H1 (cell line): ENCODE results near the gene PGLYRP2. TPM values are rescaled to one million over a fixed set of nuclear protein-coding genes. Genes with fewer than 3 reads are reported as not detected.

ENCODE experiments used
- JUND ChIP-seq: IDR thresholded peaks from 2 replicates; pipeline ENCODE4 v1.6.1; 2011; ENCODE audit warnings: mild to moderate bottlenecking, improper control_type of control experiment, low read length
- KDM4A ChIP-seq: IDR thresholded peaks from one replicate; pipeline ENCODE4 v1.7.1; 2012; ENCODE audit warnings: low read depth, mild to moderate bottlenecking, moderate library complexity, low read length, inconsistent platforms; ENCODE audit not compliant: severe bottlenecking
- POLR2A ChIP-seq, 2 experiments: IDR thresholded peaks; 1 replicate in 1 of 2; 2 replicates in 1 of 2; pipeline ENCODE4 v1.6.1; 2011; ENCODE audit warnings: low read depth in 2 of 2, low read length in 2 of 2, mild to moderate bottlenecking in 2 of 2; ENCODE audit errors: control extremely low read depth in 1 of 2
- RFX5 ChIP-seq: IDR thresholded peaks from 2 replicates; pipeline ENCODE4 v1.6.1; 2011; ENCODE audit warnings: low read depth, low read length, improper control_type of control experiment, borderline replicate concordance
- SAP30 ChIP-seq: fragments of 300-600 bp; sonication (generic); IDR thresholded peaks from 2 replicates; pipeline ENCODE4 v1.7.1; 2012; ENCODE audit warnings: low read length, moderate library complexity, mild to moderate bottlenecking, inconsistent platforms; ENCODE audit not compliant: insufficient read depth, insufficient replicate concordance
- SIX5 ChIP-seq: IDR thresholded peaks from 2 replicates; pipeline ENCODE4 v1.6.1; 2011; ENCODE audit warnings: mild to moderate bottlenecking, low read depth, low read length
- TAF7 ChIP-seq: optimal IDR thresholded peaks from 2 replicates; pipeline ENCODE3; 2011; ENCODE audit warnings: low read depth, mild to moderate bottlenecking, inconsistent platforms, low read length, moderate library complexity, borderline replicate concordance
- TCF12 ChIP-seq: IDR thresholded peaks from 2 replicates; pipeline ENCODE4 v1.6.1; 2011; ENCODE audit warnings: low read depth, mild to moderate bottlenecking, low read length
- polyA plus RNA-seq, 7 experiments: library from polyadenylated mRNA; depleted of rRNA in 3 of 7; stranded (reverse) in 5 of 7; unstranded in 2 of 7; fragments of >200 nt in 5 of 7; fragments of 200-250 nt in 2 of 7; gene quantifications; 1 replicate in 5 of 7; 2 replicates in 1 of 7; 4 replicates in 1 of 7; pipeline versions ENCODE4 v1.2.1 to v1.2.3, GENCODE V29; 2011 to 2013; ENCODE audit warnings: missing spikeins in 2 of 7, mixed read lengths in 2 of 7
- total RNA-seq: library from RNA; stranded (reverse); fragmentation: NEBNext Ultra II Directional; extraction: Animal tissue kit (Norgen Biotek cat#: 25700); gene quantifications from 2 replicates; pipeline ENCODE4 v1.2.1, GENCODE V29; 2021
- TF ChIP-seq, protein P1 (sequence below): IDR thresholded peaks from 2 replicates; pipeline ENCODE4 v1.6.1; 2012; ENCODE audit warnings: inconsistent platforms

The PGLYRP2 gene
- total and polyA plus RNA-seq, 2 of the 8 experiments (the other 6 are each of a cell fraction or from before 2014, with no cell fraction given): not detected

DNA sequence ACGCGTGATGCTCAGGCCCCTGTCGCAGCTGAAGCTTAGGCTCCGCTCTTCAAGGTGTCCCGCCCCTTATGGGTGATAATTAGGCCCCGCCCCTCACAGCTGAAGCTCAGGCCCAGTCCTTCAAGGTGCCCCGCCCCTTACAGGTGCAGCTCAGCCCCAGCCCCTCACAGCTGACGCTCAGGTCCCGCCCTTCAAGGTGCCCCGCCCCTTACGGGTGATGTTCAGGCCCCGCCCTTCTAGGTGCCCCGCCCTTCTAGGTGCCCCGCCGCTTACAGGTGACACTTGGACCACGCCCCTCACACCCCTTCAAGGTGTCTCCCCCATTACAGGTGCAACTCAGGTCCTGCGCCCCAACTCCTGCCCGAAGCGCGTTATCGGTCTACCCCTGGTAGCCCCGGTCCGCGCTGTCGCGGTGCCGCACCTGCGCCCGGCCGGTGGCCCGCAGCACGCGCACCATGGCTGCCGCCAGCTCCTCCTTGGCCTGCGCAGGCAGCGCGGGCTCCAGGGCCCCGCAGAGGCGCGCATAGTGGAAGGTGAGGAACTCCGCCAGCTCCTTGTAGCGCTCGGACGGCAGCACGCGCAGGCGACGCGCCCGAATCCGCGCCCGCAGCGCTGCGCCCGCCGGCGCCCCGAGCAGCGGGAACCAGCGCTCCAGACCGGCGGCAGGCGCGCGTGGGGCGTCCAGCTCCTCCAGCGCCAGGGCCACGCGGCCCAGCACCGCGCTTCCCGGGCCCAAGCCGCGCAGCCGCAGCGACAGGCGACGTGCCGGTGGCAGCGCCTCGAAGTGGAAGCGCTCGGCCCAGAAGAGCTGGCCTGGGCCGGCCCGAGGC is 22.2 kb downstream of the PGLYRP2 start (continued):
- TF ChIP-seq TCF12: 0 out of 2 replicates have a peak, but pooled peaks have one; percentile 3
- TF ChIP-seq, protein P1, sequence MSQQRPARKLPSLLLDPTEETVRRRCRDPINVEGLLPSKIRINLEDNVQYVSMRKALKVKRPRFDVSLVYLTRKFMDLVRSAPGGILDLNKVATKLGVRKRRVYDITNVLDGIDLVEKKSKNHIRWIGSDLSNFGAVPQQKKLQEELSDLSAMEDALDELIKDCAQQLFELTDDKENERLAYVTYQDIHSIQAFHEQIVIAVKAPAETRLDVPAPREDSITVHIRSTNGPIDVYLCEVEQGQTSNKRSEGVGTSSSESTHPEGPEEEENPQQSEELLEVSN: peak; percentile 10; the same call in 1 of the 2 replicates
- no peak for TF ChIP-seq SIX5
- no peak for TF ChIP-seq SAP30
- TF ChIP-seq TAF7: no peak
- no peak for TF ChIP-seq POLR2A (IDR thresholded peaks at IDR 0.05; ENCODE audit: control extremely low read depth in 1 of 2, low read depth in 2 of 2, low read length in 2 of 2)
- no peak for TF ChIP-seq RFX5
- TF ChIP-seq JUND: no peak
- peak; percentile 71 for TF ChIP-seq KDM4A
- TF ChIP-seq, all 59 proteins: peak for 6
